KOPT-K1 (cell line): ENCODE results near the gene FLT4.

Experiments
- H3K27ac ChIP-seq: fragments of 200-600 bp; sonication (generic); 2 replicates; pipeline ENCODE4 v1.5.1; 2016; ENCODE audit warnings: antibody characterized with exemption, mild to moderate bottlenecking, low read depth, low read length; ENCODE audit not compliant: poor library complexity, severe bottlenecking
- H3K36me3 ChIP-seq: fragments of 200-600 bp; sonication (generic); 2 replicates; pipeline ENCODE4 v1.5.1; 2017; ENCODE audit warnings: antibody characterized with exemption, mild to moderate bottlenecking, low read length, moderate library complexity; ENCODE audit not compliant: insufficient read depth
- H3K9me3 ChIP-seq: fragments of 200-600 bp; sonication (generic); 2 replicates; pipeline ENCODE4 v1.5.1; 2017; ENCODE audit warnings: antibody characterized with exemption, low read length, mild to moderate bottlenecking; ENCODE audit not compliant: insufficient read depth, poor library complexity, severe bottlenecking

Gene FLT4

GRCh38 chr5:180613188-180613813 is 36.1 kb downstream of the FLT4 start:
- H3K9me3 ChIP-seq = no peaks in the 10 kb centered on the region
- H3K27ac ChIP-seq = no peak overlapping the region
- H3K36me3 ChIP-seq = no peaks in the 10 kb centered on the region; the same call in 1 of the 2 replicates

DNA sequence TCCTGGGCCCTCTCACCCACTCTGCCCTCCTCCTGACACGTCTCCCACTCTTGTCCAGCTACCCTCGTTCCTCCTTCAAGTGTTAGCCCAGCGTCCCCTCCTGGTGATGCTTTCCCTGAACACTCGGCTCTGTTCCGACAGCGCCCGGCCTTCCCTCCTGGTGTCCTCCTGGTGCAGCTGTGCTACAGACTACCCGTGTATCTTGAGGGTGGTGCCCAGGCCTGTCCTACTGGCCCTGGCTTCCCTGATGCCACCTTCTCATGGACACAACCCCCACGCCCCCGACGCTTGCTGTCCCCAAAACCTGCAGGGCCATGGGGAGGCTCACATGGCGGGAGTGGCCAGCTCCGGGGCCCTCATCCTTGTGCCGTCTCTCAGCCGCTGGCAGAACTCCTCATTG is 36.7 kb downstream of the FLT4 start:
- no peaks in the 10 kb centered on the region; the same call in 1 of the 2 replicates for H3K36me3 ChIP-seq
- H3K9me3 ChIP-seq = no peaks in the 10 kb centered on the region
- no peak overlapping the region for H3K27ac ChIP-seq

DNA sequence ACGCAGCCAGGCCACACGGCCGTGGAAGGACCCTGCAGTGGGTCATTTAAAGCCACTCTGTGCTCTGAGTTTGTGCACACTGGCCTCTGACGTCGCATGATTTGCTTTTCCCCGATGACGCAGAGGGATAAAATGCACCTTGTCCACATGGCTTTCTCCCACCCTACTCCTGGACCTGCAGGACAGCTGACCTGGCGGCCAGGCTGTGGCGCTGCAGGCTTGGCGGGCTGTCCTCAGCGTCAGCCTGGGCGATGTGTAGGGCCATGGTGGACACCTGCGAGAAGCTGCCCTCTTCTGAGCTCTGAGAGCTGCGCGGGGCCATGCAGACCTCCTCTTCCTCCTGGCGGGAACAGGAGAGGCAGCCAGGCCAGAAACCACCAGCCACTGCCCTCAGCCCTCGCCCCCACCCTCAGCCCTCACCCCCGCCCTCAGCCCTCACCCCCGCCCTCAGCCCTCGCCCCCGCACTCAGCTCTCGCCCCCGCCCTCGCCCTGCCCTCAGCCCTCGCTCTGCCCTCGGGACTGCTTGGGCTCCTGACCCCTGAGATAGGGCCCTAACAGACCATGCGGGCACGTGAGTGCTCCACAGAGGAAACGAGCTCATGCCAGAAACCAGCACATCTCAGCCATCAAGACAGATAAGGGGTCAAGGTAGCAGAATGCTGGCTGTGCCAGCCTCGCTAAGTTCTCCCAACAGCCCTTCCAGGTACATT is 38.1 kb downstream of the FLT4 start:
- Histone ChIP-seq H3K27ac (no peak overlapping the region), H3K9me3 (no peaks in the 10 kb centered on the region), H3K36me3 (no peaks in the 10 kb centered on the region; the same call in 1 of the 2 replicates)

GRCh38 chr5:180609817-180610550 is 39.4 kb downstream of the FLT4 start:
- Histone ChIP-seq H3K36me3 (no peaks in the 10 kb centered on the region; the same call in 1 of the 2 replicates), H3K9me3 (no peaks in the 10 kb centered on the region), H3K27ac (no peak overlapping the region)

- Histone ChIP-seq H3K9me3 (no peaks in the 10 kb centered on the region), H3K27ac (no peak overlapping the region), H3K36me3 (no peaks in the 10 kb centered on the region; the same call in 1 of the 2 replicates)
Measured at GRCh38 chr5:180609386-180609785, 40.0 kb downstream of the FLT4 start.

GRCh38 chr5:180608572-180609310 is 40.7 kb downstream of the FLT4 start:
- Histone ChIP-seq H3K27ac (no peak overlapping the region), H3K36me3 (no peaks in the 10 kb centered on the region; the same call in 1 of the 2 replicates), H3K9me3 (no peaks in the 10 kb centered on the region)

DNA sequence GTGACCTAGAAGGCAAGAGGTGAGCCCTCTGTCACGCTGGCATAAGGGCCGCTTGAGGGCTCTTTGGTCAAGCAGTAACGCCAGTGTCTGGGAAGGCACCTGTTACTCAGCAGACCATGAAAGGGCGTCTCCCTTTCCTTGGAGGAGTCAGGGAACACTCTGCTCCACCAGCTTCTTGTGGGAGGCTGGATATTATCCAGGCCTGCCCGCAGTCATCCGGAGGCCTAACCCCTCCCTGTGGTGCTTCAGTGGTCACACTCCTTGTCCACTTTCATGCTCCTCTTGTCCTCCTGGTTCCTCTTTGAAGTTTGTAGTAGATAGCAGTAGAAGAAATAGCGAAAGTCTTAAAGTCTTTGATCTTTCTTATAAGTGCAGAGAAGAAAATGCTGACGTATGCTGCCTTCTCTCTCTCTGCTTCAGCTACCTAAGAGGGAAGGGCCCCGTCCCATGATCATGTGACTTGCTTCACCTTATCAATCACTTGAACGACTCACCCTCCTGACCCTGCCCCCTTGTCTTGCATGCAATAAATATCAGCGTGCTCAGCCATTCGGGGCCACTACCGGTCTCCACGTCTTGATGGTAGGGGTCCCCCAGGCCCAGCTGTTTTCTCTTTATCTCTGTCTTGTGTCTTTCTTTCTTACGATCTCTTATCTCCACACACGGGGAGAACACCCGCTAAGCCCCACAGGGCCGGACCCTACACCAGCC is 41.4 kb downstream of the FLT4 start:
- no peaks in the 10 kb centered on the region for H3K9me3 ChIP-seq
- H3K36me3 ChIP-seq = no peaks in the 10 kb centered on the region; the same call in 1 of the 2 replicates
- H3K27ac ChIP-seq = no peak overlapping the region

DNA sequence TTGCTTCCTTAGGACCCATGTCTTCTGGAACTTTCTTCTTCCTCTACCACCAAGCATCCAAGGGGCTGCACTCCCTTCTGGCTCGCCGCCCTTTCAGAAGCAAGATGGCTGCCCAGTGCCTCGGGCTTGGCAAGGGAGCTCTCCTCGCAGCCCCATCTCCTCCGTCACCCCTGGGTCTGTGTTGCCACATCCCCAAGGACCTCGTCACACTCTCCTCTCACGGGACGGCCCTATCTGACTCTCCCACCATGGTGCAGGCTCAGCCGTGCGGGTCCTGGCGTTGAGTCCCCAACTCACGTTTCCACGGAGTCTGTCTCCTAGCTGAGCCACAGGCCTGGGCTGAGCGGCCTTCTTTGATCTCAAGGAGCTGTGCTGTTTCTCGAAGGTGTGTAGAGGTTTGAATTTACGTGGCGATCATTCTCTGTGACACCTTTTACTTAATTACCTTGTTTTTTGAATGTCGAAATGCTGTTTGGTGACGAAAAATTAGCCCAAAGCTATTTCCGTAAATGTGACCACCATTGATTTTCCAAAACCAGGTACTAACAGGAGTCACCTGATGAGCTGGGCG is 43.1 kb downstream of the FLT4 start:
- Histone ChIP-seq H3K36me3 (no peaks in the 10 kb centered on the region), H3K9me3 (no peaks in the 10 kb centered on the region), H3K27ac (peak overlapping the region; percentile 44)

DNA sequence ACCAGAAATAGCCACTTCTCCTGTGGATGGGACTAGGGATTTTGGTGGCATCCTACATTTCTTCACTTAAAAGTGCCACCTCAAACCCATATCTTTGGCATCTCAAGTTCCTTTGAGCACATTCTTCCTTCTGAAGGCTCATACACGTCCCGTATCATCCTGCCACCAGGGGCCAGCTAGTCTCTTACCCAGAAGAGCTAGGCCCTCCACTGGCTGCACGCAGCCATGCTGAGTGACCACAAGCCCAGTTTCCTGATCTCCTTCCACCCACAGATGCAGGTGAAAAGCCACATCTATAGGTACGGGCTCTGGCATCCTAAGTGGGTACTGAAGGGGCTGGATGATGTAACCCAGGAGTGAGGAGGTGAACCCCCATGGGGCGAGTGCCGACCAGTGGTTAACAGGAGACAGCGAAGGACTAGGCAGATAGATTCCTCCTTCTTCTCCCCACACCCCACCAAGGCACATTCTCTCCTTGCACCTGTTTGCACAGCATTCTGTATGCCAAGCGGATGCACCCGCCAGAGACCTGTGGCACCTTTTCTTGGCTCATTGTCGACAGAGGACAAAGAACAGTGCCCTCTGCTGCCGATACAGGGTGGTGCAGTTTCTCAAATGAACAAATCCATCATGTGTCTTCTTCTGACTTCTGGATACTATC is 43.7 kb downstream of the FLT4 start:
- H3K36me3 ChIP-seq = no peaks in the 10 kb centered on the region
- H3K9me3 ChIP-seq = no peaks in the 10 kb centered on the region
- H3K27ac ChIP-seq = peak overlapping the region; percentile 44

DNA sequence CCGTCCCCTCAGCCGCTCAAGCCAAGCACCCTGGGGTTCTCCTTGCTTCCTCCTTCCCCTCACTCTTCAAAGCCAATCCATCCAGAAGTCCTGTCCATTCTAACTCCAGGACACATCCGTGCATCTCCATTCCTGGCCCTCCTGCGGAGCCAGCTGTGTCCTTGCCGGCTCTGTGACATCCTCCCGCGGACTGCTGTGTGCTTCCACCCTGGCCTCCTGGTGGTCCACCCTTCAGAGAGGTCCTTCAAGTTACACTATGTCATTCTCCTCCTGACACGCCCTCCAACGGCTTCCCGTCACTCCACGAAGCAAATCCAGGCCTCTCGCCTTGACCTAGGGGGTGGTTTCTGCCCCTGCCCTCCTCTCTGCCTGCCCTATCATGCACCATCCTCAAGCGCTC is 45.1 kb downstream of the FLT4 start:
- no peaks in the 10 kb centered on the region for H3K36me3 ChIP-seq
- H3K9me3 ChIP-seq = no peaks in the 10 kb centered on the region
- no peak overlapping the region for H3K27ac ChIP-seq

- H3K36me3 ChIP-seq = no peaks in the 10 kb centered on the region
- H3K9me3 ChIP-seq = no peaks in the 10 kb centered on the region
- H3K27ac ChIP-seq = no peak overlapping the region
Measured at GRCh38 chr5:180603076-180603594, 46.3 kb downstream of the FLT4 start.

DNA sequence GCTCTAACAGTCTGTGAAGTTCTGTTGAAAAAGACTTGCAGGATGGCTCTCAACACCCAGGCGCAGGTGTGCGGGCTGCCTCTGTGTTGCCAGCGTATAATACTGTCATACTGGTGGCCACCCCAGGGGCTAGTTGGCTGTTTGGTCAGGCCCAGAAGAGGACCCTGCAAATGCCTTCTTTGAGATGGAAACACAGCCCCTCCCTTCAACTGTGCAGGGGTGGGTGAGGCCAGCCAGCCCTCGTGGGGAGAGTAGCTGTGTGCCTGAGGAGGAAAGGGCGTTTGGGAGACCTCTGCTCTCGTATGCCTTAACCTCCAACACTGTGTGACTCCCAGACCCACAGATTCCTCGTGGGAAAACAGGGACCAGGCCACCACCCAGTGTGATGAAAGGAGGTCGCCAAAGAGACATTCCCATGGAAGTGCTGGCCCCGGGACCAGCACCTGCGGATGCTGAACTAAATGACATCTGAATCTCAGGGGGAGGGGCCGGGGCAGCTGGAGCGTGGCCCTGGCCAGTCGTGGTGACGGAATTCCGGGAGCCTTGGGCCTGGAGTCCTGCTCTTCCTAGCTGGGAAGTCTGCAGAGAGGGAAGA is 46.8 kb downstream of the FLT4 start:
- Histone ChIP-seq H3K9me3 (no peaks in the 10 kb centered on the region), H3K27ac (no peak overlapping the region), H3K36me3 (no peaks in the 10 kb centered on the region)
